ENCODE data around the gene PRRC2B. TPM values are rescaled to one million over a fixed set of nuclear protein-coding genes. Genes with fewer than 3 reads are reported as not detected.

Gene PRRC2B
- total RNA-seq, 1 experiment from 2014 or later: 200 TPM

GRCh38 chr9:131391020-131391419 is 2.9 kb upstream of the PRRC2B start:
- no peaks in the 10 kb centered on the region for H3K27me3 ChIP-seq (ENCODE audit: control insufficient read depth, insufficient read depth, low read length)
- ChIA-PET CTCF (interaction anchor here (0.7 kb wide), 1 partner anchor 32 kb away, joined by 15 read pairs; no protein-coding TSS in a partner anchor), POLR2A (no interaction called here)
- peaks cover 2% of the 10 kb centered on the region; the same call in 1 of the 2 replicates for H3K36me3 ChIP-seq (ENCODE audit: control insufficient read depth, insufficient read depth, low read length)
- in situ Hi-C loops (cut with HindIII; ENCODE audit: low pct_unique_long_range_greater_than_20kb, low sequenced_read_pairs) (no loop called here), intact Hi-C loops (cut with micrococcal nuclease; ENCODE audit: unreplicated experiment) (no loop called here)
- no TSS peak for BruUV-seq (replicated peaks)
- no peak for DNase-seq (ENCODE audit: low read depth, low spot score)
- no peaks in the 10 kb centered on the region for H3K9me3 ChIP-seq (ENCODE audit: control insufficient read depth, insufficient read depth, low read depth, low read length)
- ATAC-seq: no peak
- no peak overlapping the region; the same call in 1 of the 2 replicates for H3K27ac ChIP-seq (ENCODE audit: low read length)
- H3K4me1 ChIP-seq (ENCODE audit: control insufficient read depth, insufficient read depth, low read length): peaks cover 4% of the 10 kb centered on the region
- H3K4me3 ChIP-seq (ENCODE audit: low read depth in 2 of 2, low read length in 2 of 2): no peak overlapping the region
- TF ChIP-seq SIN3A (IDR thresholded peaks at IDR 0.05; ENCODE audit: borderline replicate concordance, insufficient read depth, low read depth, low read length) (no peak), TCF7L2 (IDR thresholded peaks at IDR 0.05; ENCODE audit: low read depth, low read length) (no peak), REST (IDR thresholded peaks at IDR 0.05; ENCODE audit: insufficient read depth in 1 of 2, low read depth in 2 of 2, low read length in 1 of 2) (no peak), POLR2AphosphoS5 (IDR thresholded peaks at IDR 0.05; ENCODE audit: low read depth, low read length) (no peak), CTCF (IDR thresholded peaks at IDR 0.05) (no peak)

GRCh38 chr9:131391504-131391903 is 2.4 kb upstream of the PRRC2B start:
- no TSS peak for BruUV-seq (replicated peaks)
- CTCF ChIA-PET: no interaction called here
- Histone ChIP-seq H3K9me3 (ENCODE audit: control insufficient read depth, insufficient read depth, low read depth, low read length) (no peaks in the 10 kb centered on the region), H3K4me3 (ENCODE audit: low read depth in 2 of 2, low read length in 2 of 2) (no peak overlapping the region), H3K36me3 (ENCODE audit: control insufficient read depth, insufficient read depth, low read length) (peaks cover 2% of the 10 kb centered on the region; the same call in 1 of the 2 replicates), H3K4me1 (ENCODE audit: control insufficient read depth, insufficient read depth, low read length) (peaks cover 4% of the 10 kb centered on the region), H3K27me3 (ENCODE audit: control insufficient read depth, insufficient read depth, low read length) (no peaks in the 10 kb centered on the region), H3K27ac (ENCODE audit: low read length) (no peak overlapping the region; the same call in 1 of the 2 replicates)
- POLR2A ChIA-PET: no interaction called here
- TF ChIP-seq CTCF (IDR thresholded peaks at IDR 0.05): no peak
- TF ChIP-seq TCF7L2 (IDR thresholded peaks at IDR 0.05; ENCODE audit: low read depth, low read length): no peak
- no peak for TF ChIP-seq SIN3A (IDR thresholded peaks at IDR 0.05; ENCODE audit: borderline replicate concordance, insufficient read depth, low read depth, low read length)
- no peak for TF ChIP-seq REST (IDR thresholded peaks at IDR 0.05; ENCODE audit: insufficient read depth in 1 of 2, low read depth in 2 of 2, low read length in 1 of 2)
- no peak for TF ChIP-seq POLR2AphosphoS5 (IDR thresholded peaks at IDR 0.05; ENCODE audit: low read depth, low read length)
- in situ Hi-C loops (cut with HindIII; ENCODE audit: low pct_unique_long_range_greater_than_20kb, low sequenced_read_pairs): no loop called here
- DNase-seq (ENCODE audit: low read depth, low spot score) (no peak), ATAC-seq (no peak)
- intact Hi-C loops (cut with micrococcal nuclease; ENCODE audit: unreplicated experiment): no loop called here

All from Panc1 (cell line).